Endothelial cell of umbilical vein (primary cell): Measurements from ENCODE around the gene FSTL3. TPM values are rescaled to one million over a fixed set of nuclear protein-coding genes. Genes with fewer than 3 reads are reported as not detected.
A peak's percentile ranks its signal among the peaks of the same experiment; 100 is the strongest.

Experiments used
- BruUV-seq: library from RNA; stranded (reverse); fragments of 400-500 nt; replicated peaks from 2 replicates; lab custom pipeline; 2021; lab: Mats Ljungman, UMichigan
- CTCF ChIA-PET: fragments of 300-600, 350-600 bp; sonication (Branson Sonifier 250); formaldehyde crosslinking; loops from one replicate; lab custom pipeline; 2021; ENCODE audit warnings: antibody characterized with exemption, inconsistent platforms; lab: Charles Lee
- POLR2A ChIA-PET: fragments of 300-600, 350-600 bp; sonication (Branson Sonifier 250); formaldehyde crosslinking; loops from one replicate; lab custom pipeline; 2021; ENCODE audit warnings: antibody characterized with exemption, inconsistent platforms; lab: Charles Lee
- DNase-seq: peaks from one replicate; pipeline ENCODE4 v3.0.0-alpha.2; 2011; ENCODE audit warnings: low read depth, low spot score
- FAIRE-seq: peaks from 2 replicates; lab custom pipeline; 2011; peaks lifted over from hg19 to GRCh38; lab: Jason Lieb, UNC
- H2AFZ ChIP-seq: 2 replicates; pipeline ENCODE4 v1.6.0; 2012; ENCODE audit warnings: low read depth, low read length, control low read depth, inconsistent platforms
- H3K27ac ChIP-seq: 2 replicates; pipeline ENCODE4 v1.5.1; 2011; ENCODE audit warnings: low read depth, mild to moderate bottlenecking, control low read depth, low read length, moderate library complexity; ENCODE audit not compliant: insufficient read depth
- H3K27me3 ChIP-seq, 2 experiments: 2 replicates each; pipeline versions ENCODE4 v1.6.0 to v1.6.1; 2011; ENCODE audit warnings: low read length in 2 of 2, mixed read lengths in 1 of 2; ENCODE audit not compliant: control insufficient read depth in 2 of 2, insufficient read depth in 2 of 2
- H3K36me3 ChIP-seq, 2 experiments: 2 replicates in 1 of 2; 3 replicates in 1 of 2; pipeline ENCODE4 v1.5.1; 2011; ENCODE audit warnings: low read length in 2 of 2, mild to moderate bottlenecking in 1 of 2, moderate library complexity in 1 of 2; ENCODE audit not compliant: control insufficient read depth in 2 of 2, insufficient read depth in 2 of 2; ENCODE audit errors: extremely low read depth in 1 of 2
- H3K4me1 ChIP-seq: 3 replicates; pipeline ENCODE4 v1.5.1; 2011; ENCODE audit warnings: mild to moderate bottlenecking, low read length; ENCODE audit not compliant: control insufficient read depth, insufficient read depth; ENCODE audit errors: extremely low read depth
- H3K4me2 ChIP-seq: 2 replicates; pipeline ENCODE4 v1.6.1; 2011; ENCODE audit warnings: low read length, control low read depth, mixed read lengths; ENCODE audit not compliant: insufficient read depth
- H3K4me3 ChIP-seq, 3 experiments: fragments of 200-600 bp in 1 of 3; sonication (generic), shearing (Covaris generic) in 1 of 3; replicated peaks in 1 of 3; 2 replicates each; pipeline ENCODE4 v1.5.1; 2011 to 2016; ENCODE audit warnings: control low read depth in 3 of 3, low read length in 3 of 3, mild to moderate bottlenecking in 2 of 3, inconsistent platforms in 1 of 3, low read depth in 1 of 3, moderate library complexity in 1 of 3; ENCODE audit not compliant: insufficient read depth in 1 of 3
- H3K79me2 ChIP-seq: 2 replicates; pipeline ENCODE4 v1.6.0; 2012; ENCODE audit warnings: low read length, inconsistent platforms; ENCODE audit not compliant: control insufficient read depth, insufficient read depth
- H3K9ac ChIP-seq: replicated peaks from 2 replicates; pipeline ENCODE3; 2011; ENCODE audit warnings: low read length, control low read depth; ENCODE audit not compliant: insufficient read depth; ENCODE audit errors: extremely low read depth
- H3K9me1 ChIP-seq: replicated peaks from 3 replicates; pipeline ENCODE4 v1.6.0; 2011; ENCODE audit warnings: mild to moderate bottlenecking, low read length; ENCODE audit not compliant: control insufficient read depth, insufficient read depth; ENCODE audit errors: extremely low read depth
- H3K9me3 ChIP-seq: replicated peaks from 2 replicates; pipeline ENCODE4 v1.5.1; 2012; ENCODE audit warnings: low read length, inconsistent platforms; ENCODE audit not compliant: control insufficient read depth, insufficient read depth
- H4K20me1 ChIP-seq: replicated peaks from 2 replicates; pipeline ENCODE3; 2011; ENCODE audit warnings: mild to moderate bottlenecking, low read length; ENCODE audit not compliant: control insufficient read depth, insufficient read depth; ENCODE audit errors: extremely low read depth
- CTCF ChIP-seq, 2 donors: IDR thresholded peaks; 1 replicate in 1 of 2; 2 replicates in 1 of 2; pipeline ENCODE4 v1.5.1; 2011; ENCODE audit warnings: low read length in 2 of 2, mild to moderate bottlenecking in 2 of 2, moderate library complexity in 2 of 2, control low read depth in 1 of 2, inconsistent platforms in 1 of 2, low read depth in 1 of 2; ENCODE audit not compliant: insufficient read depth in 1 of 2; ENCODE audit errors: extremely low read depth in 1 of 2
- EZH2 ChIP-seq: IDR thresholded peaks from 2 replicates; pipeline ENCODE4 v1.6.1; 2012; ENCODE audit warnings: borderline replicate concordance, low read depth, mild to moderate bottlenecking, moderate library complexity, low read length, inconsistent platforms; ENCODE audit not compliant: severe bottlenecking
- FOS ChIP-seq: IDR thresholded peaks from 2 replicates; pipeline ENCODE4 v1.6.1; 2011; ENCODE audit warnings: mild to moderate bottlenecking, low read length, moderate library complexity, borderline replicate concordance; ENCODE audit not compliant: insufficient read depth
- GATA2 ChIP-seq: IDR thresholded peaks from 2 replicates; pipeline ENCODE4 v1.7.0; 2011; ENCODE audit warnings: low read depth, mild to moderate bottlenecking, moderate library complexity, mixed read lengths, low read length; ENCODE audit not compliant: insufficient read length, insufficient read depth
- JUN ChIP-seq: IDR thresholded peaks from 2 replicates; pipeline ENCODE4 v1.6.1; 2011; ENCODE audit warnings: borderline replicate concordance, low read depth; ENCODE audit not compliant: insufficient read length, insufficient read depth
- MYC ChIP-seq: IDR thresholded peaks from one replicate; pipeline ENCODE4 v1.6.1; 2011; ENCODE audit warnings: mild to moderate bottlenecking, low read depth, low read length
- POLR2A ChIP-seq: IDR thresholded peaks from 2 replicates; pipeline ENCODE4 v1.6.1; 2012; ENCODE audit warnings: low read depth, mild to moderate bottlenecking, control low read depth, low read length
- POLR2AphosphoS5 ChIP-seq: IDR thresholded peaks from 2 replicates; pipeline ENCODE4 v1.6.1; 2012; ENCODE audit warnings: low read depth, mild to moderate bottlenecking, control low read depth, low read length, moderate library complexity; ENCODE audit not compliant: insufficient read depth
- dilution Hi-C: fragments of 300-500 bp; cut with MboI; formaldehyde crosslinking; loops from one replicate; pipeline ENCODE4 v1.15.0; 2019; ENCODE audit warnings: low sequenced_read_pairs; ENCODE audit not compliant: extremely low pct_ligation_motif_present
- intact Hi-C: fragments of 100-400 bp; cut with micrococcal nuclease; formaldehyde crosslinking; loops from one replicate; pipeline ENCODE4 v1.10.0; 2022
- polyA plus RNA-seq, 4 experiments: library from polyadenylated mRNA; depleted of rRNA in 3 of 4; stranded (reverse) in 3 of 4; unstranded in 1 of 4; fragments of >200 nt; gene quantifications; 2 replicates each; pipeline versions ENCODE4 v1.2.1 to v1.2.3, GENCODE V29; 2011 to 2012; ENCODE audit warnings: missing spikeins in 1 of 4
- total RNA-seq: library from RNA; stranded (reverse); gene quantifications from 2 replicates; pipeline ENCODE4 v1.2.3, GENCODE V29; 2021
- TF ChIP-seq, protein P1 (sequence below): IDR thresholded peaks from 2 replicates; pipeline ENCODE4 v1.6.1; 2011; ENCODE audit not compliant: insufficient read depth, insufficient read length

FSTL3 gene
- total and polyA plus RNA-seq, 2 donors (not counting 3 experiments of a cell fraction or from before 2014, with no cell fraction given): 19.9 to 45.2 TPM

DNA sequence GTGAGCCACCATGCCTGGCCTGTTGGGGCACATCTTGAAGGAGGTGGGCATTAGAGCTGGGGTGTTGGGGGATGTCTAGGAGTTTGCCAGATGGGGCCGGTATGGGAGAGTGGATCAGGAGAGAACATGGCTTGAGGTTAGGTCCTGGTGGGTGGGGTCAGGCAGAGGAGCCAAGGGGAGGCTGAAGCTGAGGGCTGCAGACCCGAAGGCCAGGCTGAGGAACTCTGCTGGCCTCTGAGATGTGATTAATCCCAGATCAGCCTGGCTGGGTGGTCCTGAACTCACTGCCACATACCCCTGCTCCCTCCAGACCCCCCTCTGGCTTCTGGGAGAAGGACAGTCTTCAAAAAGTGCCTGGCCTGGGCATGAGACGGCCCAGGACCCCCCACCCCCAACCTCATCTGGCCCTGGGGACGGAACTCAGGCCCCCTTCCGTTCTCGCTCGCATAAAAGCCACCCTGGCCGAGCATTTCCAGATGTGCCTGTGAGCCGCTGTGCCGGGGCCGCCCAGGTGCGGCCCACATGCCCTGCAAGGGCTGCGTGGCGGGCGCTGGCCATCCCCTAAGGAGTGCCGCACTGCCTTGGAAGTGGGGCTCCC is 2.7 kb downstream of the FSTL3 start:
- dilution Hi-C loops: no loop called here
- no TSS peak for BruUV-seq

More for the DNA sequence above, 2.7 kb downstream of the FSTL3 start:
- Histone ChIP-seq H3K79me2 (peaks cover 12% of the 10 kb centered on the region), H3K36me3 (no peaks in the 10 kb centered on the region), H3K9me1 (no peaks in the 10 kb centered on the region), H3K4me1 (peaks cover 16% of the 10 kb centered on the region), H3K9me3 (no peaks in the 10 kb centered on the region), H4K20me1 (no peaks in the 10 kb centered on the region), H3K9ac (no peak overlapping the region), H3K27ac (peak overlapping the region; percentile 68), H3K4me3 (no peak overlapping the region), H3K4me2 (no peak overlapping the region), H3K27me3 (no peaks in the 10 kb centered on the region), H2AFZ (no peak overlapping the region)
- TF ChIP-seq JUN (no peak), EZH2 (no peak), CTCF (IDR thresholded peaks at IDR 0.05; ENCODE audit: extremely low read depth in 1 of 2, insufficient read depth in 1 of 2, low read depth in 1 of 2, low read length in 2 of 2) (no peak), FOS (no peak), POLR2AphosphoS5 (no peak), GATA2 (no peak), MYC (no peak), POLR2A (no peak)
- TF ChIP-seq, protein P1, sequence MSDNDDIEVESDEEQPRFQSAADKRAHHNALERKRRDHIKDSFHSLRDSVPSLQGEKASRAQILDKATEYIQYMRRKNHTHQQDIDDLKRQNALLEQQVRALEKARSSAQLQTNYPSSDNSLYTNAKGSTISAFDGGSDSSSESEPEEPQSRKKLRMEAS: no peak
- no peak for FAIRE-seq
- CTCF ChIA-PET: interaction anchor here (0.9 to 2.5 kb wide), 7 partner anchors 9 to 95 kb away, joined by 3 to 11 read pairs (median 8); no protein-coding TSS in a partner anchor
- no peak for DNase-seq
- intact Hi-C loops: no loop called here
- POLR2A ChIA-PET: no interaction called here
